H1 (cell line): ENCODE data around the gene SLC47A2. TPM values are rescaled to one million over a fixed set of nuclear protein-coding genes. Genes with fewer than 3 reads are reported as not detected.

ENCODE experiments used
- CTCF ChIA-PET: fragments of 300-600 bp; sonication (Branson Sonifier 250); formaldehyde crosslinking; loops from one replicate; lab custom pipeline; 2021; ENCODE audit not compliant: partially characterized antibody; lab: Charles Lee
- POLR2A ChIA-PET: fragments of 300-600 bp; sonication (Branson Sonifier 250); formaldehyde crosslinking; loops from one replicate; lab custom pipeline; 2021; ENCODE audit warnings: inconsistent platforms; ENCODE audit not compliant: partially characterized antibody; lab: Charles Lee
- DNase-seq, 2 experiments: peaks; one replicate each; pipeline versions ENCODE4 v3.0.0 to v3.0.0-alpha.2; 2010 to 2022; ENCODE audit warnings: low spot score in 2 of 2, low read depth in 1 of 2, mixed read lengths in 1 of 2
- FAIRE-seq: peaks from 2 replicates; lab custom pipeline; 2011; peaks lifted over from hg19 to GRCh38; lab: Jason Lieb, UNC
- H2AFZ ChIP-seq: 2 replicates; pipeline ENCODE4 v1.8.1; 2012; ENCODE audit warnings: low read length, inconsistent platforms
- H2AK5ac ChIP-seq: 2 replicates; pipeline ENCODE4 v1.6.1; 2013; ENCODE audit warnings: low read depth, low read length
- H2BK120ac ChIP-seq: replicated peaks from 2 replicates; pipeline ENCODE3; 2013; ENCODE audit warnings: low read depth, low read length, inconsistent platforms
- H2BK12ac ChIP-seq: 2 replicates; pipeline ENCODE4 v1.6.1; 2013; ENCODE audit warnings: low read depth, low read length
- H2BK15ac ChIP-seq: 2 replicates; pipeline ENCODE4 v1.6.1; 2013; ENCODE audit warnings: low read length
- H2BK20ac ChIP-seq: 2 replicates; pipeline ENCODE4 v1.6.1; 2013; ENCODE audit warnings: low read length
- H2BK5ac ChIP-seq: 2 replicates; pipeline ENCODE4 v1.6.1; 2013; ENCODE audit warnings: low read depth, low read length
- H3K14ac ChIP-seq: 2 replicates; pipeline ENCODE4 v1.6.1; 2013; ENCODE audit warnings: inconsistent platforms; ENCODE audit not compliant: insufficient read length
- H3K18ac ChIP-seq: 2 replicates; pipeline ENCODE4 v1.6.1; 2013; ENCODE audit warnings: low read length; ENCODE audit errors: extremely low read depth
- H3K23ac ChIP-seq: 2 replicates; pipeline ENCODE4 v1.6.1; 2013; ENCODE audit warnings: inconsistent platforms; ENCODE audit not compliant: insufficient read length
- H3K23me2 ChIP-seq: 2 replicates; pipeline ENCODE4 v1.6.1; 2013; ENCODE audit warnings: low read depth, low read length
- H3K27ac ChIP-seq: 2 replicates; pipeline ENCODE4 v1.6.1; 2011; ENCODE audit warnings: low read depth, low read length, inconsistent platforms
- H3K27me3 ChIP-seq, 4 experiments: replicated peaks in 1 of 4; 1 replicate in 1 of 4; 2 replicates in 3 of 4; pipeline versions ENCODE4 v1.6.1 to v1.8.1; 2011 to 2013; ENCODE audit warnings: low read length in 3 of 4, mild to moderate bottlenecking in 3 of 4, inconsistent platforms in 2 of 4, mixed read lengths in 2 of 4, moderate library complexity in 1 of 4; ENCODE audit not compliant: control insufficient read depth in 3 of 4, insufficient read depth in 3 of 4; ENCODE audit errors: extremely low read depth in 1 of 4
- H3K36me3 ChIP-seq, 4 experiments: 2 replicates each; pipeline versions ENCODE4 v1.6.1 to v1.8.1; 2011 to 2013; ENCODE audit warnings: mild to moderate bottlenecking in 4 of 4, low read length in 3 of 4, moderate library complexity in 2 of 4, control low read depth in 1 of 4, inconsistent platforms in 1 of 4; ENCODE audit not compliant: insufficient read depth in 4 of 4, control insufficient read depth in 2 of 4
- H3K4ac ChIP-seq: replicated peaks from 2 replicates; pipeline ENCODE3; 2013; ENCODE audit warnings: low read length, low read depth, mixed read lengths, inconsistent platforms; ENCODE audit not compliant: insufficient read length
- H3K4me1 ChIP-seq, 4 experiments: replicated peaks in 1 of 4; 1 replicate in 1 of 4; 2 replicates in 3 of 4; pipeline versions ENCODE4 v1.6.1 to v1.8.1; 2011 to 2013; ENCODE audit warnings: low read length in 3 of 4, inconsistent platforms in 2 of 4, mixed read lengths in 1 of 4; ENCODE audit not compliant: insufficient read depth in 4 of 4, control insufficient read depth in 3 of 4
- H3K4me2 ChIP-seq, 2 experiments: 2 replicates each; pipeline versions ENCODE4 v1.6.1 to v1.8.1; 2011 to 2013; ENCODE audit warnings: low read depth in 2 of 2, low read length in 2 of 2, control low read depth in 1 of 2, inconsistent platforms in 1 of 2, mild to moderate bottlenecking in 1 of 2; ENCODE audit not compliant: insufficient read depth in 1 of 2
- H3K4me3 ChIP-seq, 4 experiments: fragments of 200-600, 300-600 bp in 1 of 4; sonication (generic), shearing (Covaris generic), sonication (Bioruptor Twin) in 1 of 4; 2 replicates each; pipeline versions ENCODE4 v1.5.1 to v1.8.1; 2011 to 2016; ENCODE audit warnings: low read length in 4 of 4, low read depth in 3 of 4, control low read depth in 2 of 4, inconsistent platforms in 2 of 4, mild to moderate bottlenecking in 2 of 4, mixed read lengths in 1 of 4, moderate library complexity in 1 of 4; ENCODE audit not compliant: insufficient read depth in 2 of 4; ENCODE audit errors: extremely low read depth in 1 of 4
- H3K56ac ChIP-seq: replicated peaks from 2 replicates; pipeline ENCODE3; 2013; ENCODE audit warnings: low read depth, mild to moderate bottlenecking, mixed read lengths, low read length, inconsistent platforms; ENCODE audit not compliant: insufficient read length
- H3K79me1 ChIP-seq: 2 replicates; pipeline ENCODE4 v1.6.1; 2013; ENCODE audit warnings: low read depth, low read length, control low read depth
- H3K79me2 ChIP-seq, 2 experiments: 2 replicates each; pipeline versions ENCODE4 v1.6.1 to v1.8.1; 2012 to 2013; ENCODE audit warnings: low read length in 2 of 2, mild to moderate bottlenecking in 2 of 2, inconsistent platforms in 1 of 2; ENCODE audit not compliant: insufficient read depth in 2 of 2, control insufficient read depth in 1 of 2
- H3K9ac ChIP-seq, 4 experiments: replicated peaks in 1 of 4; 1 replicate in 1 of 4; 2 replicates in 3 of 4; pipeline versions ENCODE4 v1.6.1 to v1.8.1; 2011 to 2013; ENCODE audit warnings: low read depth in 3 of 4, low read length in 3 of 4, control low read depth in 2 of 4, mild to moderate bottlenecking in 2 of 4, moderate library complexity in 2 of 4, inconsistent platforms in 1 of 4; ENCODE audit errors: extremely low read depth in 1 of 4
- H3K9me3 ChIP-seq, 2 experiments: 2 replicates each; pipeline versions ENCODE4 v1.6.1 to v1.8.1; 2012 to 2013; ENCODE audit warnings: mild to moderate bottlenecking in 2 of 2, moderate library complexity in 2 of 2, control low read depth in 1 of 2, inconsistent platforms in 1 of 2, low read depth in 1 of 2, low read length in 1 of 2, mixed read lengths in 1 of 2; ENCODE audit not compliant: insufficient read depth in 2 of 2
- H4K20me1 ChIP-seq, 2 experiments: replicated peaks in 1 of 2; 2 replicates each; pipeline versions ENCODE3 to v1.8.1; 2011 to 2013; ENCODE audit warnings: inconsistent platforms in 2 of 2, low read length in 2 of 2, mild to moderate bottlenecking in 1 of 2; ENCODE audit not compliant: insufficient read depth in 2 of 2, control insufficient read depth in 1 of 2
- H4K5ac ChIP-seq: 2 replicates; pipeline ENCODE4 v1.6.1; 2013; ENCODE audit warnings: low read length, low read depth, mixed read lengths, inconsistent platforms; ENCODE audit not compliant: insufficient read length
- H4K8ac ChIP-seq: 2 replicates; pipeline ENCODE4 v1.8.0; 2013; ENCODE audit warnings: mild to moderate bottlenecking, moderate library complexity, low read length, inconsistent platforms; ENCODE audit not compliant: insufficient read depth; ENCODE audit errors: extremely low read depth
- H4K91ac ChIP-seq: replicated peaks from 2 replicates; pipeline ENCODE3; 2013; ENCODE audit warnings: low read length, mixed read lengths, inconsistent platforms; ENCODE audit not compliant: insufficient read length
- E2F6 ChIP-seq: IDR thresholded peaks from 2 replicates; pipeline ENCODE4 v1.6.1; 2012; ENCODE audit warnings: inconsistent platforms
- EP300 ChIP-seq, 2 experiments: IDR thresholded peaks; 1 replicate in 1 of 2; 2 replicates in 1 of 2; pipeline ENCODE4 v1.6.1; 2011 to 2012; ENCODE audit warnings: low read depth in 2 of 2, low read length in 2 of 2, mild to moderate bottlenecking in 2 of 2, borderline replicate concordance in 1 of 2, inconsistent platforms in 1 of 2, moderate library complexity in 1 of 2
- JUN ChIP-seq: IDR thresholded peaks from 2 replicates; pipeline ENCODE4 v1.6.1; 2011; ENCODE audit warnings: low read depth, mild to moderate bottlenecking, improper control_type of control experiment, low read length
- JUND ChIP-seq: IDR thresholded peaks from 2 replicates; pipeline ENCODE4 v1.6.1; 2011; ENCODE audit warnings: mild to moderate bottlenecking, improper control_type of control experiment, low read length
- KDM1A ChIP-seq: fragments of 200-600, 300-600 bp; sonication (generic); IDR thresholded peaks from 2 replicates; pipeline ENCODE4 v1.7.1; 2016; ENCODE audit warnings: mild to moderate bottlenecking, low read length, borderline replicate concordance
- MAX ChIP-seq: IDR thresholded peaks from 2 replicates; pipeline ENCODE4 v1.6.1; 2012; ENCODE audit warnings: inconsistent platforms
- RFX5 ChIP-seq: IDR thresholded peaks from 2 replicates; pipeline ENCODE4 v1.6.1; 2011; ENCODE audit warnings: low read depth, low read length, improper control_type of control experiment, borderline replicate concordance
- SAP30 ChIP-seq: fragments of 300-600 bp; sonication (generic); IDR thresholded peaks from 2 replicates; pipeline ENCODE4 v1.7.1; 2012; ENCODE audit warnings: low read length, moderate library complexity, mild to moderate bottlenecking, inconsistent platforms; ENCODE audit not compliant: insufficient read depth, insufficient replicate concordance
- WGBS, 2 experiments: shearing (Covaris generic) in 1 of 2; methylation state at CpG; one replicate each; pipeline versions ENCODE4 v1.1.6 to v1.1.7; 2013 to 2015; ENCODE audit warnings: low lambda C conversion rate in 2 of 2, mixed read lengths in 2 of 2, inconsistent platforms in 1 of 2, low coverage in 1 of 2, missing lambda C conversion rate in 1 of 2; ENCODE audit not compliant: insufficient replicate concordance in 2 of 2, insufficient coverage in 1 of 2, insufficient read length in 1 of 2; ENCODE audit errors: extremely low coverage in 1 of 2, missing lambda C conversion rate in 1 of 2; 5-methylcytosine and 5-hydroxymethylcytosine counted together
- polyA plus RNA-seq, 7 experiments: library from polyadenylated mRNA; depleted of rRNA in 3 of 7; stranded (reverse) in 5 of 7; unstranded in 2 of 7; fragments of >200 nt in 5 of 7; fragments of 200-250 nt in 2 of 7; gene quantifications; 1 replicate in 5 of 7; 2 replicates in 1 of 7; 4 replicates in 1 of 7; pipeline versions ENCODE4 v1.2.1 to v1.2.3, GENCODE V29; 2011 to 2013; ENCODE audit warnings: missing spikeins in 2 of 7, mixed read lengths in 2 of 7
- total RNA-seq: library from RNA; stranded (reverse); fragmentation: NEBNext Ultra II Directional; extraction: Animal tissue kit (Norgen Biotek cat#: 25700); gene quantifications from 2 replicates; pipeline ENCODE4 v1.2.1, GENCODE V29; 2021

Gene SLC47A2
- total and polyA plus RNA-seq, 2 of the 8 experiments (the other 6 are each of a cell fraction or from before 2014, with no cell fraction given) = not detected

GRCh38 chr17:19747159-19747719 lies 30.9 kb upstream of the SLC47A2 start:
- DNase-seq = no peak

More at GRCh38 chr17:19747159-19747719, 30.9 kb upstream of the SLC47A2 start:
- POLR2A ChIA-PET = no interaction called here
- Histone ChIP-seq H2AK5ac (no peak overlapping the region), H3K56ac (no peak overlapping the region), H3K9ac (no peak overlapping the region), H2BK20ac (no peak overlapping the region), H3K4me3 (no peak overlapping the region), H3K14ac (no peak overlapping the region), H3K18ac (no peak overlapping the region), H3K27me3 (peaks cover 0 to 6% (median 1%) of the 10 kb centered on the region in 4 experiments; a peak in 4 of 7 replicates), H2AFZ (no peak overlapping the region), H3K4ac (no peak overlapping the region), H2BK15ac (no peak overlapping the region), H4K91ac (no peak overlapping the region), H2BK12ac (no peak overlapping the region), H3K36me3 (no peaks in the 10 kb centered on the region)
- TF ChIP-seq EP300 (IDR thresholded peaks at IDR 0.05; ENCODE audit: borderline replicate concordance in 1 of 2, low read depth in 2 of 2, low read length in 2 of 2) (no peak), JUND (no peak), KDM1A (no peak), JUN (no peak), E2F6 (no peak), RFX5 (no peak), MAX (no peak), SAP30 (no peak)
- TF ChIP-seq, all 59 proteins: peak for 0
- Histone ChIP-seq H3K27ac (no peak overlapping the region), H2BK5ac (no peak overlapping the region), H3K4me2 (no peak overlapping the region), H4K20me1 (no peaks in the 10 kb centered on the region), H3K23ac (no peak overlapping the region), H4K5ac (no peak overlapping the region), H3K79me1 (no peaks in the 10 kb centered on the region), H4K8ac (no peak overlapping the region), H3K4me1 (peaks cover 0 to 9% (median 5%) of the 10 kb centered on the region in 4 experiments; a peak in 5 of 7 replicates), H2BK120ac (no peak overlapping the region), H3K79me2 (no peaks in the 10 kb centered on the region), H3K23me2 (peaks cover 4% of the 10 kb centered on the region; the same call in 1 of the 2 replicates), H3K9me3 (no peaks in the 10 kb centered on the region)
- 93% methylated on average over 13 of the region's 13 CpGs; no CpG with 5 or more reads in 1 of the 2 experiments for WGBS, 2 experiments
- FAIRE-seq = no peak
- CTCF ChIA-PET = interaction anchor here (0.6 to 2.5 kb wide), 2 partner anchors 19 to 394 kb away, joined by 4 to 8 read pairs; no protein-coding TSS in a partner anchor
